T-helper 1 cell (primary cell): ENCODE measurements around the gene LTBR.
"Not testable (repeated sequence)": the region's sequence is repeated elsewhere in the genome, so short reads cannot be mapped to it uniquely, and the experiment has no call there.

ENCODE experiments used
- DNase-seq, 5 donors: peaks; one replicate each; pipeline ENCODE4 v3.0.0-alpha.2; 2012 to 2020
- total RNA-seq, 4 donors: gene quantifications; one replicate each; lab custom pipeline; 2026; lab: John Stamatoyannopoulos, UW

LTBR gene
- 0 to 0.15 (median 0) reads per million in 4 donors for total RNA-seq

DNA sequence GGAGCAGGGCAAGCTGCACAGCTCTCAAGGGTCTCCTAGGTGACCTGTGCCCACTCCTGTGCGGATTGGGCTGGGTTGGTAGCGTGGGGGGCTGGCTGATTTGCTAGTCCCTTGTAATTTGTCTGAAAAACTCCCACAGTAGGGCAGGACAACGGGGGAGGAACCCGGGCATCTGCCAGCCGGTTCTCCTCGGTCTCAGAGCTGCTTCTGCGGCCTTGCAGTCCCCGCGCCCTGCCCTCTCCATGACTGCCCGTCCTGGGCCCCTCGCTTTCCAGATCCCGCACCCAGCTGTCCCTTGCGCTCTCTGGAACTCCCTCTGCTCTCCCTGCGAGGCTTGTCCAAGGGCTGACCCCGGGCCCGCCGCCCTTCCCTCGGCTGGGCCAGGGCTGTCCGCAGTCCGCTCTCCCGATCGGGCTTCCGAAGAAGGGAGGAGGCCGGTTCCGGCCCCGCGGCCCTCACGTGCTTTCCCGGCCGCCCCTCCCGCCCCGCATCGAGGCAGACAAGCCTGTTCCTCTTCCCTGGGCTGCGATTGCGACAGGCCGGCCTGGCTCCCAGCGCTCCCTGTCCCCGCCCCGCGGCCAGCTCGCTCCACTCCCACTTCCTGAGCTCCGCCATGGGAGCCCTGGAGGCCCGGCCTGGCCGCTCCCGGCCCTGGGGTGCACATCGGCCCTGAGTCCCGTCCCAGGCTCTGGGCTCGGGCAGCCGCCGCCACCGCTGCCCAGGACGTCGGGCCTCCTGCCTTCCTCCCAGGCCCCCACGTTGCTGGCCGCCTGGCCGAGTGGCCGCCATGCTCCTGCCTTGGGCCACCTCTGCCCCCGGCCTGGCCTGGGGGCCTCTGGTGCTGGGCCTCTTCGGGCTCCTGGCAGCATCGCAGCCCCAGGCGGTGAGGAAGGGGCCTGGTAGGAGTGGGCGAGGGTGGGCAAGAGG lies at the start of gene LTBR:
Gene LTBR, plus strand, starts transcription at position 591 of the 927 bp plus-strand sequence. Its CDS starts 197 bp downstream, at position 788.
- no peak for DNase-seq

DNA sequence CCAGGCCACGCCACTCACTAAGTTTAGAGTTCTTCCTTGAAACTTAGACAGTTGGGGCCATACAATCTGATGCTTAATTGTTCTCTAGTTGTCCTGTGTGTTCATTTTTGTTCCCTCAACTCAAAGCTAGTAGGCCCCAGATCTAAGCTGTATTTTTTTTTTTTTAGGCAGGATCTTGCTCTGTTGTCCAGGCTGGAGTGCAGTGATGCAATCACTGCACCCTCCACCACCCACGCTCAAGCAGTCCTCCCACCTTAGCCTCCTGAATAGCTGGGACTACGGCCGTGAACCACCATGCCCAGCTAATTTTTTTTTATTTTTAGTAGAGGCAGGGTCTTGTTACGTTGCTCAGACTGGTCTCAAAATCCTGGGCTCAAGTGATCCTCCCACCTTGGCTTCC lies 49.6 kb upstream of the LTBR start:
- no peak for DNase-seq

DNA sequence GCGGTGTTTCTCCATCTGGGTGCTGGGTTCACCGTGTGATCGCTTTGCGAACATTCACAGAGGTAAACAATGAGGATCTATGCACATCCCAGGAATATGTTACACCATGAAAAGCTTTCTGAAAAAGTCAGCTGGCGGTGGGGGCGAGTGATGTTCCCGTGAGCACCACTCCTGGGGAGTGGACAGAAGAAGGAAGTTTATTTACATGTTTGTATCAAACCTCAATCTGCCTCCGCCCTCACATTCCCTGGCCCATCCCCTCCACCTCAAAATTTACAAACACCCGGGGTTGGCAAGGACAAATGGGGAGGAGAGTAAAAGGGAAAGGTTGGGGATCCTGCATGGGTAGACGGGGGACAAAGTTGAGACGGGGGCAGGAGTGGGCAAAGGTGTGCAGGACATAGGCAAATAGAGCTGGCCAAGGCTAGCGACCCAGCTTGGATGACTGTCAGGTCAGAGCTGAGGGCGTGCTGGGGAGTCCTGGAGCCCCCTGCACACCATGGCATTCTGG lies 49.0 kb upstream of the LTBR start:
- no peak for DNase-seq

DNA sequence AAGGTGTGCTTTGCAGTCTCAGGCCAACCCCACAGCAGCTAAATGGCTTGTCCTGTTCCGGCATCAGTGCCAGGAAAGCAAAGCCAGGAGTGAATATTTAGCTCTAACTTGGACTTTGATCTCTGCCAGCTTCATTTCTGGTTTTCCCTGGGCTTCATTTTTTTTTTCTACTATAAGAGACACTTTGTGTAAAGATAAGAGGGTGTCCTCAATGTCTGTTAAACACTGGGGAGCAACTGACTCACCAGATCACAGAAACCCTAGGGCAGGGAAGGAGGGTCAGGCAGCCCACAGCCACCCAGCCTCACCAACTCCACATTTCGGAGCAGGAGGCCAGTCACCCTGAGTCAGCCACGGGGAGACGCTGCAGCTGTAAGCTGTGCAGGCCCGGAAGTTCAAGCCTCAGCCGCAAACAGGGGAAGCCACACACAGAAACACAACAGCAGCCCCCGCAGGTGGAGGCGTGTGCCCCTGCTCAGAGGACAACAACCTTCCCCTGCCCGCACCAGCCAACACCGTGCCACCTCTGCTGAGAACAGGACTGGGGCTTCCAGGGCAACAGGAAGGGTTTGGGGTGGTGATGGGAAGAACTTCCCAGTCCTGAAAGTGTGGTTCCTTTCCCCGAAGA lies 48.4 kb upstream of the LTBR start:
- peak; percentile 59 to 87 (median 73) for DNase-seq

DNA sequence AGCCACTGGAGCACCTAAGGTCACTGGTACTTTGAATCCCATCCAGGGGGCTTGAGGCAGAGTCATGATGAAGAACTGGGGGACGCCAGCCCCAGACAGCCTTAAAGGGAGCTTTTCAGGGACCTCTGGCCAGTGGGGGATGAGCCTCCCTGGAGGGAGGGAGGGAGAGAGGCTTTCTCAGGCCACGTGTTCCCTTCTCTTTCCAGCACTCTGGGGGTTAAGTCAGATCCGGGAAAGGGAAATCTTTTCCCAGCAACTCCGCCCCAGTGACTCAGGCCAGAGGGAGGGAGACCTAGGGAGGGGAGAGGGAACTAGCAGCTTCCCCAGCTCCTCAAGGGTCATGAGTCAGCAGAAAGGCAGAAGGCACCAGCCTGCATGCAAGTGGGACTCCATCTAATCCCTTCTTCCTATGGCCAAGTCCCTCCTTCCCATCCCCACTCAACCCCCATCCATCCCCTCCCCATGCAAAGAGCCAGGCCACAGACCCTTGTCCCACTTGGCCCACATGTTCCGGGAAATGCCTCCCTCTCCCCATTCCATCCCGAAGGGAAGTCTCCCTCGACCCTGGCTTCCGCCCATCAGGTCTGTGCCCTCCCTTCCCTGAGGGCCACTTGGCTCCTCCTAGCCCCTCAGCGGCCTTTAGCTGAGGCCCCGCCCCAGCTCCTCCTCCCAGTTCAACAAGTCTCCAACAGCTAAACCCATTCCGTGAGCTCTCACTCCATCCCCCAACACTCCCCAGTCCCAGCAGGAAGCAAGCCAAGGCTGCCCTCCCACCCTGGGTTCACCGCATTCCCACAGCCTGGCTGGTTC lies 47.7 kb upstream of the LTBR start:
- peak in 3 of 5 donors; percentile 20 to 73 (median 27) for DNase-seq

DNA sequence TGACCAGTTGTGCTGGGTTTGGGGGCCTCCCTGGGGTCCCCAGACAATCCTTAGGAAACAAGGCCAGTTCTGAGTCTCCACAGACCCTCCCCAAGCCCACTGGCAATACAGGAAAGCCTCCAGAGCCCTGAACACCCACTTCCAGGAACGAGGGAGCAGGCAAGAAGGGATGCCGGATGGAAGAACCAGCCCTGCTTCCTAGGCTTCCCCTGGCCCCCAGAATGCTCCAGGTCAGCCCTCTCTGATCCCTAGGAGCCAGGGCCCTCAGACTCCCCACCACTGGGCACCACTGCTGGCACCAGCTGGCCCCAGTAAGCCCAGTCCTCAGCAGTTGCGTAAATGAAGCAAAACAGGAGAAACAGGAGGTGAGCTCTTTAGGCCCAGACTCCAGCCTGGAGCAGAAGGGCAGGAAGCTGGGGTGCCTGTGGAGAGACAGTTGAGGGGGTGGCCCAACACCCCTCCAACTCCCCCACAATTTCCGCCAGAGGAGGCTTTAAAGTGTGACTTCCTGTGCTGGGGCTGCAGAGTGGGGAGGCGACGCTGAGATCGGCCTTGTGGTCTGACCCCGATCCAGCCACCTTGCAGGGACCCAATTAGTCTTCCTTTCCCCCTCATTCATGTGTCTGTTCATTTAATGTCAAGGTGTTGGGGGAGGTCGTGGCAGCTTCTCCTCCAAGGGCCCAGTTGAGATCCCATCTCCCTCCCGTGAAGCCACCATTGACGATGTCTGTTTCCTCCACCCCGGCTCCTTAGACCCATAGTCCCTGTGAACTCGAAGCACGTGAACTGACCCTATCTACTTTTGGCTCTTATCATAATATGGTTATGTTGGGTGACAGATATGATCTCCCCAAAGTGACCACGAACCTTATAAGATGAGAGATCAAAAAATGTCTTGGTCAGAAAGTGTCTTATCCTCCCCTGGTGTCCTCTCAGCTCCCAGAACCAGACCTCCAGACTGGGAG lies 46.8 kb upstream of the LTBR start:
- DNase-seq, result peak; percentile 46 to 80 (median 54)

DNA sequence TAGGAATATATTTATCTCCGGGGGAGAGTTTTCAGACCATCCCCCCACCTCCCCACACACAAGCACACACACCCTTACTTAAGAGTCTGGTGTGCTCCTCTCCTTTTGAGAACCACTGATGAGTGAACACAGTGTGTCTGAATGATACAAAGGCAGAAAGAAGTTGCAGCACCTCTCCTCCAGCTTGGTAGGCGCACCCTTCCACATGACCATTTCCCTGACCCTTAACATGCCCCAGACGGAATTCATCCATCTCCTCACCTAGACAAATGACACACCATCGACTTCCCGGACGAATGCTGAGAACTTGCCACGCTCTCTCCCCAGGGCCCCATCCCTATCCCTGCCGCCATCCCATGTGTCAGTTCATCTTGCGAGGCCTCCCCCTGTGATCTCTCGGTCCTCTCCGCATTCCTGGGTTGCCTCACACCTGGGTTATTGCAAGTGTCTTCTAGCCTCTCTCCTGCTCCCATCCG lies 46.0 kb upstream of the LTBR start:
- DNase-seq, result peak in 1 of 5 donors; percentile 40

DNA sequence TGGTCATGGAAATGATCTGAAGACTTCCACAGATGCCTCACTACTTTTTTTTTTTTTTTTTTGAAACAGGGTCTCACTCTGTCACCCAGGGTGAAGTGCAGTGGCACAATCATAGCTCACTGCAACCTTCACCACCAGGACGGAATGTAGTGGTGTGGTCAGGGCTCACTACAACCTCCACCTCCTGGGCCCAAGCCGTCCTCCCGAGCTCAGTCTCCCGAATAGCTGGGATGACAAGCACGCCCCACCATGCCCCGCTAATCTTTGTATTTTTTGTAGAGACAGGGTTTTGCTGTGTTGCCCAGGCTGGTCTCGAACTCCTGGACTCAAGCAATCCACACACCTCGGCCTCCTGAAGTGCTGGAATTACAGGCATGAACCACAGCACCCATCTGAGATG lies 45.4 kb upstream of the LTBR start:
- DNase-seq, result not testable (repeated sequence)

DNA sequence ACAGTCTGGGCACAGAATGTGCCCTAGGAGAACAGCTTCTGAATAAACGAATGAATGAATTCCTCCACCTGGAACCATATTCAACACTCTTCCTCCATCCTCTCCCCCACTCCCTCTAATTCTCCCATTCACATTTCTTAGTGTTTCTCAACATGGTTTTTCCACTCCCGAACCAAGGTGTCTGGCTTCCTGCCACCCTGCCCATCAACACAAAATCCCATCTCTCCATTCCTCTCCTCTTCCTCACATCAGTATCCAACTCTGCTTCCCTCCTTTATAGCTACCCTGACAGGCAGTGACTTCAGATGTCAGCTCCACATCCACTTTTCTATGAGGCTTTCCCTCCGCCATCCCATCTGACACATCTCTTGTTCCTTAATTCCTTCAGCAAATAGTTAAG lies 45.0 kb upstream of the LTBR start:
- DNase-seq, result no peak

DNA sequence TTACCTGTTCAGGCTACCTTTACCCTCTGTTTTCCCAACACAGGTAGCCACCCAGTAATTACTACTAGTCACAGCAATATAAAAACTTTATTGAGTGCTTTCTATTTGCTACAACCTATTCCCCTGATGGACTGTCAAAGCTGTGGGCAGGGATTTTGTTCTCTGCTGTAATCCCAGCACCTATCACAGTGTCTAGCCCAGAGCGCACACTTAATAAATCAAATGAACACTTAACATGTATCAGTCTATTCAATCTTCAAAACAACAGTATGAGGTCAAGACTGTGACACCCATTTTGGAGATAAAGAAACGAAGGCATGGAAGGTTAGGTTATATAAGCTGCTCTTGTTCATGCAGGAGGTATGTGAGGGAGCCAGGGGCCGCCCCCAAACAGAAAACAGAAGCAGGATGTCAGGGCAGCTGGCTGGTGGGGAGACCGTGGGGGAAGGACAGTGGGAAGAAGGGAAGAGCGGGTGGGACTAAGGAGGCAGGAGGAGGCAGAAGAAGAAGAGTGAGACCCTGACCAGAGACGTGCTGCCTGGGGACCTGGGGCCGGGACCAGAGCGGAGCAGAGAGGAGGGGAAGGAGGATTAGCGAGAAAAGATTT lies 43.8 kb upstream of the LTBR start:
- no peak for DNase-seq

DNA sequence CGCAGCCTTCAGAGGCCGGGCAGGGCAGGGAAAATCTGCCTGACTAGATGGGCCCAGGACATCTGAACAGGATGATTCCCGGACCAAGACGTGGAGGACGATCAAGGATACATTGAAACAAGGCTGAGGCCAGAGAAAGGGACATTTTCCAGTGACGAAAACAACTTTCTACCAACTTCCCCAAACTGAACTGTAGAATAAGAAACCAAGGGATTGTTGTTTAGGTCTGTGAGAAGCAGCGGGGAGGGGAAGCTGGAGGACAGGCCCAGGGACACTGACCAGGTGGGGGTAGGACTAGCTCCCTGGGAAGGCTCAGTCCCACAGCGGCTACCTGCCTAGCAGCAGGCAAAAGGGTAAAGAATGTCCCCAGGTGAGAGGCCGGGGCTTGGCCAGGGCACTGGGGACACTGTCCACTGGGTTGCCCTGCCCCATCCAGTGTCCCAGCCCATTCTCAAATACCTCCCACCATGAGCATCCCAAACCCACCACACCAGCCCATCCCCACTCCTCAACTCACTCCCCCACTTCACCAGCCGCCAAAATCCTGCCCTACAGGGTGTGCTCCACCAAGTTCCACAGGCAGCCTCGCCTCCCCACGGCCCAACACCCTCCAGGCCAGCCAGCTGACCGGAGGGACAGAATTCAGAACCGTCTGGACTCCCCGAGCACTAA lies 43.1 kb upstream of the LTBR start:
- no peak for DNase-seq

DNA sequence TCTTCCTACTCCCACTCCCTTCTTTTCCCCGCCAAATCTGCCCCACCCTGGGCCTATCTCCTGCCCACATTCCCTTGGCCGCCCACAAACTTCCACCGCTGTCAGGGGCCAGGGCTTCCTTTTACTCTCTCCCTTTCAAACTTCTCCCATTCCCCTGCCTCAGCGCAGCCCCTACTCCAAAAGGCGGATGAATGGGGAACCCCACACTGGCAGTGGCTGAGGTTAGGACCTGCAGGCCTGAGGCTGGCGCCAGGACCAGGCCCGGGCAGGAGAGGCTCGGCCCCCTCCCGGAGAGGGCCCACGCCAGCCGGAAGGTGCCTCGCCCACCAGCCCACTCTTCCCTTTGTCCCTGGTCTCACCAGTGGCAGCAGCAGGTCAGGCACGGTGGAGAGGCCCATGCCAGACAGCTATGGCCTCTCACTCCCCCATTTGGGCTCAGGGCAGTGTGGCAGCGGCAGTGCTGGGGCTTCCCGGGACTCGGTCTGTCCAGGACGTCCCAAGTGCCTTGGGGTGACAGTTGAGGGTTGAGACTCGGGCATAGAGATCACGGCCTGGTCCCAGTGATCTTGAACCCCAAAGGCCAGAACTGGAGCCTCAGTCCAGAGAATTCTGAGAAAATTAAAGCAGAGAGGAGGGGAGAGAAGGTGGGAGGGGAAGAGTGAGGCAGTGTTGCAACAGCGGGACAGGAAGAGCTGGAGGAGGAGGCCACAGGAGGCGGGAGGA lies 42.4 kb upstream of the LTBR start, which contains the start of gene TNFRSF1A:
Gene TNFRSF1A, minus strand, starts transcription at position 660 of the 723 bp plus-strand sequence. Its CDS starts 262 bp downstream, at position 398.
- peak in 2 of 5 donors; percentile 32 to 75 for DNase-seq

DNA sequence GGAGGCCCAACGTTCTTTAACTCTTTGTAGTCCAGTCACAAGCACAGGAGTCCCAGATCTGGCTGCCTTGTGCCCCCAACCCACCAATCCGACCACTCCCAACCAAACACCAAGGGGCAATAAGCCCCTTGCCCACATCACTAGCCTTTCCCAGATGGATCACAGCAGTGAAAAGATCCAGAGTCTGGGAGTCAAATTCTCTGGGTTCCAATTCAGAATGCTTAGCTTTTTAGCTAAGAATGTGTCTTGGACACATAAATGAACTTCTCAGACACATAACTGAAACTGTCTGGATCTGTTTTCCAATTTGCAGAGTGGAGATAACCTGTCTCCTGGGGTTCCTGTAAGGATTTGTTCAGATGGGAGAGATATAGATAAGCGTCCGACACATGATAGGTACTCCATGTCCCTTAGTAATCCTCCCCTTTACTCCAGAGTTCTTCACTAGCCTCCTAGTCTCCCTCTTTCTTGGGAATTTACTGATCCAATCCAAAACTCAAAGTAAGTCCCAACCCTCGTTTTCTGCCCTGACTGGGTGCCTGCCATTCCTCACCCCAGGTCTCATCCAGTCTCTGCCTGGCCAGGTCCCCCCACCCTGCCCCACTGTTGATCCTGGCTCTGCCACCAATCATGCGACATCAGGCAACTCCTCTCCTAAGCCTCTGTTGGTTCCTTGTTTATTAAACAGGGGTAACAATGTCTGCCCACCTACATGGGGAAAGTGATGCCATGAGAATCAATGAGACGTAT lies 41.6 kb upstream of the LTBR start:
- no peak for DNase-seq

DNA sequence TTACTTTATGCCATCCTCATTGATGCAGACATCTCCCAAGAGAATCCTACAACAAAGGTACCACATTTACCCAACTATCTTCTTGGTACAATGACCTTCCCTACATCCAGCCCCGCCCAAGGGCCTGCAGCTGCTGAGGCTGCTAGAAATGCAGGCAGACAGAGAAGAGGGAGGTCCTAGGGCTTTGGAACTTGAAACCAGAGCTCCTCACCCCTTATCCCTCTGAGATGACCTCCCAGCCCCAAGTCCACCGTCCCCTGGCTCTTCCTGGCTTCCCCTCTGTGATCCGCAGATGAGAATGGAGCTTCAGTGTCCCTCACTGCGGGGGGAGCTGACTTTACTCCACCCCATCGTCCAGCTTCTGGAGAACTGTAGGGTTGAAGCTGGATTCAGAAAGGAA lies 40.4 kb upstream of the LTBR start:
- DNase-seq, result no peak

DNA sequence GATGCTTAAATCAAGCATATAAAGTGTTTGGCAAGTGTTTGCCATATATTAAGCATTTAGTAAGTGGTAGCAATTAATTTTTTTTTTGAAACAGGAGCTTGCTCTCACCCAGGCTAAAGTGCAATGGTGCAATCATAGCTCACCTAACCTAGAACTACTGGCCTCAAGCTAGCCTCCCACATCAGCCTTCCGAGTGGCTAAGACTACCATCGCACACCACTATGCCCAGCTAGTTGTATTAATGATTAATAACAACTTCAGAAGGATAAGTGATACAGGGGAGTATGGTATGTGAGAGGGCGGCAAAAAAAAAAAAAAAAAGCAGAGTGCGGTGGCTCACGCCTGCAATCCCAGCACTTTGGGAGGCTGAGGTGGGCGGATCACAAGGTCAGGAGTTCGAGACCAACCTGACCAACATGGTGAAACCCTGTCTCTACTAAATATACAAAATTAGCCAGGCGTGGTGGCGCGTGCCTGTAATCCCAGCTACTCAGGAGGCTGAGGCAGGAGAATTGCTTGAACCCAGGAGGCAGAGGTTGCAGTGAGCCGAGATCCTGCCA lies 39.8 kb upstream of the LTBR start:
- not testable (repeated sequence) for DNase-seq

DNA sequence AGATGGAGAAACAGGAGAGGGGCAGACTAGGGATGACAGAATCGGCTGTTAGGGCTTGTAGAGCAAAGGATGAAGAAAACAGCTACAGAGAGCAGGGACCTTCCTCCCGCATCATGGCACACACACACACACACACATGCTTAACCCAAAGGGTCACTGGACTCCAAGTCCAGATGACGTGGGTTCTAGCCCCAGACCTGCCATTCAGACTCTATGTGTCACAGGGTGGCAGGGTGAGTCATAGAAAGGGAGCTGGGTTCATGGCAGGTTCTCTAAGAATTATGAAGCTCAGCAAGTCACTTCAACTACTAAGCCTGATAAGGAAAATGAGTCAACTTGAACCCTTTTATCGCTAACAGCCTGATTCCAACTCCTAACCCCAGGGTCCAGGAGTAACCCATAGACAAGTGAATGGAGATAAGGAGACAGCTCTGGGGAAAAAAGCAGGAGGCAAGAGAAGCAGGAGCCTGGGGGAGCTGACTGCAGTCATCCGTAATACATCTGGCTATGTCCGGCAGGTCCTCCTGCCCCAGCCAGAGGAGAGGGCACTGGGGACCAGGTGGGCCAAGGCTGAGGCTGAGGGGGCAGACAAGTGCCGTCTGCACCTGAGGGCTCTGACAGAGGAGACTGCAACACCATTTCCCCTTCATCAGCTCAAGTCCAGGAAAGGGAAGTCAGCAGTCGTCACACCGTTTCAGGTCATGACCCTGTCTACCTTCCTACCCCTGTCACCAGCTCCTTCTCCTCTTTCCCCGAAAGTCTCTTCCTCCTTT lies 38.5 kb upstream of the LTBR start:
- peak in 1 of 5 donors; percentile 58 for DNase-seq

DNA sequence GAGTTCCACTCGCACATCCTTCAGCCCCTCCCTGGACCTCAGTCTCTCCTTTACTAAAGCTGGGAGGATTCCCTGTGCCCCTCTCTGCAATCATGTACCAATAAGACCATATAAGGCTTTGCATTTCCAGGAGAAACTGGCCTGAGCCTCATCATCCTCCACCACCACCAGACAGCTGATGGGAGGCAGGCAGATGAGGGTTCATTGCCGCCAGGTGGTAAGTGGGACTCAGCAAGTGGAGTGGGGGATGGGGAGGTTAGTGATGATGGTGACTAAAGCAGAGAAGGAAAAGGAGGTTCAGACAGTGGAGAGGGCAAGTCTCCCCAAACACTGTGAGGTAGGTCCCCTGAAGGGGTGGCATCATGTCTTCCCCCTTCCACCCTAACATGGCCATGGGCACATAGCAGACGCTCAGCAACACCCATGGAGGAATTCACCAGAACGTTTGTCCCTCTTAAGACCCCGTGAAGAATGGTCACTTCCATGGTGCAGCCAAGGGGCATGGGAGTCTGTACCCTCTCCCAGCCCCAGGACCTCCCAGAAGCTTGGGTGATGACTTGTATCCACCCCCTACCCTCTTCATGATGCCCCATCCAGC lies 37.6 kb upstream of the LTBR start:
- no peak for DNase-seq
